DND-41 (cell line): Measurements from ENCODE around the gene PPME1.

Experiments used
- ATAC-seq: fragments of 200-7000 bp; cut with Tn5 transposase; 3 replicates; pipeline ENCODE4 v1.9.1; 2021; ENCODE audit warnings: low read depth; ENCODE audit not compliant: insufficient read depth
- DNase-seq: peaks from one replicate; pipeline ENCODE4 v3.0.0-alpha.2; 2020
- H2AFZ ChIP-seq: 2 replicates; pipeline ENCODE4 v1.6.0; 2012; ENCODE audit warnings: low read depth, low read length
- H3K27ac ChIP-seq: 2 replicates; pipeline ENCODE4 v1.5.1; 2012; ENCODE audit warnings: low read length, inconsistent platforms
- H3K27me3 ChIP-seq: fragments of 200-600 bp; sonication (generic); 2 replicates; pipeline ENCODE4 v1.6.0; 2012; ENCODE audit warnings: low read length, mild to moderate bottlenecking, inconsistent platforms; ENCODE audit not compliant: insufficient read depth, poor library complexity
- H3K36me3 ChIP-seq: 2 replicates; pipeline ENCODE4 v1.5.1; 2012; ENCODE audit warnings: low read length, inconsistent platforms; ENCODE audit not compliant: insufficient read depth
- H3K4me1 ChIP-seq: 2 replicates; pipeline ENCODE4 v1.5.1; 2012; ENCODE audit warnings: mild to moderate bottlenecking, low read length; ENCODE audit not compliant: insufficient read depth
- H3K4me2 ChIP-seq: 2 replicates; pipeline ENCODE4 v1.6.0; 2012; ENCODE audit warnings: mild to moderate bottlenecking, moderate library complexity, low read length, inconsistent platforms; ENCODE audit not compliant: insufficient read depth
- H3K4me3 ChIP-seq, 2 experiments: fragments of 200-600 bp in 1 of 2; shearing (Covaris generic) in 1 of 2; 2 replicates each; pipeline ENCODE4 v1.5.1; 2012 to 2016; ENCODE audit warnings: inconsistent platforms in 2 of 2, low read length in 2 of 2, mild to moderate bottlenecking in 2 of 2, low read depth in 1 of 2, moderate library complexity in 1 of 2
- H3K79me2 ChIP-seq: 2 replicates; pipeline ENCODE4 v1.6.0; 2012; ENCODE audit warnings: low read length, inconsistent platforms; ENCODE audit not compliant: insufficient read depth
- H3K9ac ChIP-seq: 2 replicates; pipeline ENCODE4 v1.6.0; 2012; ENCODE audit warnings: low read depth, mild to moderate bottlenecking, inconsistent platforms, low read length, moderate library complexity
- H3K9me3 ChIP-seq: 2 replicates; pipeline ENCODE4 v1.5.1; 2012; ENCODE audit warnings: low read length, moderate library complexity, mild to moderate bottlenecking, inconsistent platforms; ENCODE audit not compliant: insufficient read depth, severe bottlenecking
- H4K20me1 ChIP-seq: 2 replicates; pipeline ENCODE4 v1.6.0; 2012; ENCODE audit warnings: low read length; ENCODE audit not compliant: insufficient read depth
- EZH2 ChIP-seq: IDR thresholded peaks from 3 replicates; pipeline ENCODE4 v1.6.1; 2012; ENCODE audit warnings: borderline replicate concordance, low read depth, mild to moderate bottlenecking, moderate library complexity, low read length, inconsistent platforms; ENCODE audit not compliant: severe bottlenecking
- TF ChIP-seq, protein P1 (sequence below): IDR thresholded peaks from 2 replicates; pipeline ENCODE4 v1.5.1; 2012; ENCODE audit warnings: borderline replicate concordance, low read length, moderate library complexity, mild to moderate bottlenecking; ENCODE audit not compliant: poor library complexity, severe bottlenecking; ENCODE audit errors: extremely low read depth

The PPME1 gene

DNA sequence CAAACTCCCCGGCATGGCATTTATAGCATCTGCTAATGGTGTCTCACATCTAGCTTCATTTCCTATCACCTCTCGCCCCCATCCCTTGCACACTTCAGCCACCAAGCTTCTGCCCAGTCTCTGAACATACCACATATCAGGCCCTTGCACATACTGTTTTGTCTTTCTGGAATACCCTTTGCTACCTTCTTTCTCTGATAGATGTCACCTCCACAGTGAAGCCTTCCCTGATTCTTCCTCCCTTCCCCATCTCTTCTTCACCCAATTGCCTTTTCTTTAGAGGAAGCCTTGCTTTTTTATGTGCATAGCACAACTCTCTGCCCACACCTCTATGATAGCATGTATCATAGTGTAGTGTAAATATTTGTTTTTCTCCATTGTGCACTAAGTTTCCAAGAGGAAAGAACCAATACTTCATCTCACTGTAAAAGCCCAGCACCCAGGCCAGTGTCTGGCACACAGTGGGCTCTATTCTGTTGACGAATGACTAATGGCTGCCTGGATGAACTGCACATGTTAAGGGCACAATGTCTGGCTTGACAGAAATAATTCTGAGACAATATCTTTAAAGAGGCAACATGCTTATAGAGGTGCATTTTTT is 112.6 kb downstream of the PPME1 start:
- ATAC-seq (no peak), DNase-seq (no peak)
- H3K9me3 ChIP-seq: no peaks in the 10 kb centered on the region
- H3K4me2 ChIP-seq: no peak overlapping the region
- H3K27me3 ChIP-seq: no peaks in the 10 kb centered on the region
- H3K9ac ChIP-seq: no peak overlapping the region
- no peak for TF ChIP-seq EZH2
- H2AFZ ChIP-seq: no peak overlapping the region
- no peak overlapping the region for H3K4me3 ChIP-seq
- H3K27ac ChIP-seq: no peak overlapping the region
- H3K79me2 ChIP-seq: no peaks in the 10 kb centered on the region
- no peaks in the 10 kb centered on the region for H3K4me1 ChIP-seq
- H3K36me3 ChIP-seq: no peaks in the 10 kb centered on the region
- H4K20me1 ChIP-seq: no peaks in the 10 kb centered on the region

DNA sequence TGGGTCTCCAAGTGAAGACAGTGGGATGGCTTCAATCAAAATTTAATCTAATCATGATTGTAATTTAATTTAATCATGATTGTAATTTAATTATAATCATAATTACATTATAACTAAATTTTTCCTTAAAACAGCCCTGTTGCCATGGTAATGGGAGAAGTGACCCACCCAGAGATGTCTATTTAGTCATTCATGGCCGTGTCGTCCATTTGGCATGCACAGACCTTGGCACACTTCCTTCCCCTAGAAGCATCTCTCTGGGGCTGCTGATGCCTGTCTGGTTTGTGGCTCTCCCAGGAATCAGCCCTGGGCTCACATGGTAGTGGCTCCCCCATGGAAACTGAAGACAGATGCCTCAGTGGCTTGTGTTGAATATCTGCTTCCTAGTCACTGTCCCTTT is 113.4 kb downstream of the PPME1 start:
- H3K27ac ChIP-seq: no peak overlapping the region
- H3K4me2 ChIP-seq: no peak overlapping the region
- no peak for ATAC-seq
- no peak overlapping the region for H2AFZ ChIP-seq
- TF ChIP-seq EZH2: no peak
- TF ChIP-seq, protein P1, sequence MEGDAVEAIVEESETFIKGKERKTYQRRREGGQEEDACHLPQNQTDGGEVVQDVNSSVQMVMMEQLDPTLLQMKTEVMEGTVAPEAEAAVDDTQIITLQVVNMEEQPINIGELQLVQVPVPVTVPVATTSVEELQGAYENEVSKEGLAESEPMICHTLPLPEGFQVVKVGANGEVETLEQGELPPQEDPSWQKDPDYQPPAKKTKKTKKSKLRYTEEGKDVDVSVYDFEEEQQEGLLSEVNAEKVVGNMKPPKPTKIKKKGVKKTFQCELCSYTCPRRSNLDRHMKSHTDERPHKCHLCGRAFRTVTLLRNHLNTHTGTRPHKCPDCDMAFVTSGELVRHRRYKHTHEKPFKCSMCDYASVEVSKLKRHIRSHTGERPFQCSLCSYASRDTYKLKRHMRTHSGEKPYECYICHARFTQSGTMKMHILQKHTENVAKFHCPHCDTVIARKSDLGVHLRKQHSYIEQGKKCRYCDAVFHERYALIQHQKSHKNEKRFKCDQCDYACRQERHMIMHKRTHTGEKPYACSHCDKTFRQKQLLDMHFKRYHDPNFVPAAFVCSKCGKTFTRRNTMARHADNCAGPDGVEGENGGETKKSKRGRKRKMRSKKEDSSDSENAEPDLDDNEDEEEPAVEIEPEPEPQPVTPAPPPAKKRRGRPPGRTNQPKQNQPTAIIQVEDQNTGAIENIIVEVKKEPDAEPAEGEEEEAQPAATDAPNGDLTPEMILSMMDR: no peak
- H3K79me2 ChIP-seq: no peaks in the 10 kb centered on the region
- no peaks in the 10 kb centered on the region for H3K36me3 ChIP-seq
- no peaks in the 10 kb centered on the region for H3K9me3 ChIP-seq
- no peaks in the 10 kb centered on the region for H3K27me3 ChIP-seq
- no peak overlapping the region for H3K4me3 ChIP-seq
- H3K9ac ChIP-seq: no peak overlapping the region
- no peaks in the 10 kb centered on the region for H4K20me1 ChIP-seq
- no peaks in the 10 kb centered on the region for H3K4me1 ChIP-seq
- no peak for DNase-seq

DNA sequence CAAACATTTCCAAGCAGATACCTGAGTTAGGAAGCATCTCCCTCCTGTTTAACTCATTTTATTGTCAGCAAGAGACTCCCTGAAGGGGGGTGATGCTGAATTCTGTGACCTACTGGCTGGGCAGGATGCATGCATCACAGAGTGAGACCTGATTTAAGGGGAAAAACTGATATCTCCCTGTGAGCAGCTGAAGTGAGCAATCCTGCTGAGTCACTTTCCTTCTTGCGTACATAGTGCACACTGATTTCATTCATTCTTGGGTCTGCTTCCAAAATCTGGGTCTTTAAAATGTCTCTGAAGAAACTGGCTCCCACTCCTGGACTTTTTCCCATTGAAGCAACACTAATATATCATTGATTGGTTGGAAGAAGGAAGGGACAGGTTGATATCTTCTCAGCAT is 117.1 kb downstream of the PPME1 start:
- H3K27ac ChIP-seq: no peak overlapping the region
- H3K27me3 ChIP-seq: no peaks in the 10 kb centered on the region
- no peak overlapping the region for H3K9ac ChIP-seq
- no peak for DNase-seq
- no peaks in the 10 kb centered on the region for H3K79me2 ChIP-seq
- no peak overlapping the region for H3K4me2 ChIP-seq
- no peaks in the 10 kb centered on the region for H4K20me1 ChIP-seq
- ATAC-seq: no peak
- no peaks in the 10 kb centered on the region for H3K9me3 ChIP-seq
- H3K4me3 ChIP-seq: no peak overlapping the region
- H3K4me1 ChIP-seq: no peaks in the 10 kb centered on the region
- H3K36me3 ChIP-seq: no peaks in the 10 kb centered on the region
- H2AFZ ChIP-seq: no peak overlapping the region
- TF ChIP-seq, protein P1: no peak
- no peak for TF ChIP-seq EZH2

DNA sequence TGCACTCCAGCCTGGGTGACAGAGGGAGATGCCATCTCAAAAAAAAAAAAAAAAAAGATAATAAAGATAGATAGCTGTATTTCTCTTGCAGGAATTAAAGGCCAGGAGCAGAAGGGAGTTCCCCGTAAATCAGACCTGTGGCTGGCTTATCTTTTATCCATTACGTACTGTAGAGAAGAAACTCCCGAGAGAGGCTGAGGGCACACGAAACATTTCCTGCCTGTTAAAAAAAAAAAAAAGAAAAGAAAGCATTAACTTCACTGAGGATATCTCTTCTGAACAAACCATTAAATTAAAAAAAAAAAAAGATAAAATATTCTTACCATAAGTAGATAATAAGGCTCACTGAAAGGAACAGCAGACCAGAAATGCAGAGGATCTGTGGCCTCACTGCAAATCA is 117.8 kb downstream of the PPME1 start:
- no peaks in the 10 kb centered on the region for H3K36me3 ChIP-seq
- no peak for ATAC-seq

More for the DNA sequence above, 117.8 kb downstream of the PPME1 start:
- Histone ChIP-seq H4K20me1 (no peaks in the 10 kb centered on the region), H3K4me2 (no peak overlapping the region), H3K9me3 (no peaks in the 10 kb centered on the region), H3K4me1 (no peaks in the 10 kb centered on the region), H2AFZ (no peak overlapping the region), H3K27ac (no peak overlapping the region), H3K9ac (no peak overlapping the region), H3K27me3 (no peaks in the 10 kb centered on the region), H3K79me2 (no peaks in the 10 kb centered on the region), H3K4me3 (no peak overlapping the region)
- TF ChIP-seq, protein P1: no peak
- TF ChIP-seq EZH2: no peak
- no peak for DNase-seq
